ENCODE measurements around the gene SUCLG1. TPM values are rescaled to one million over a fixed set of nuclear protein-coding genes. Genes with fewer than 3 reads are reported as not detected.
A peak's percentile ranks its signal among the peaks of the same experiment; 100 is the strongest.

SUCLG1 gene
- polyA plus RNA-seq, 1 donor (not counting 4 experiments of a cell fraction or from before 2014, with no cell fraction given), result 83.6 TPM

DNA sequence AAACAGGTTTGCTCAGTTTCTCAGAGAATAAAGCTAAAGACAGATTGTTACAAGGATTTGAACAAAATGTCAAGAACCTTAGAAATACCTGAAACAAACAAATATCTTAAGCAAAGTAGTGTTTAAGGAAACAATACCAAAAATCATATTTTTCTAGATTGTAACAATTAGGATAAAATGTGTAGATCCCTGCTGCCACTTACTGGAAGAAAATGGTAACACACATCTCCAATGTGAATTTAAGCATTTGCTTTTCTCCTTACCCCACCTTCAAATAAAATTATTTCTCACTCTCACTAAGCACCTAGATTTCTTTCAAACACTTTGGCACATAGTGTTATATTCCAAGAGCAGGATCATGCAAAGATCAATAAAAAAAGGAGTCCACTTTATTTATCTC lies 34.9 kb downstream of the SUCLG1 start:
- H3K27me3 ChIP-seq (ENCODE audit: control insufficient read depth, extremely low read depth, insufficient read depth, low read length), result no peaks in the 10 kb centered on the region
- H3K4me3 ChIP-seq (ENCODE audit: control insufficient read depth in 2 of 3, extremely low read depth in 1 of 3, insufficient read depth in 2 of 3, low read depth in 1 of 3, low read length in 3 of 3), result no peak overlapping the region
- DNase-seq (ENCODE audit: low read depth, low spot score) (no peak), FAIRE-seq (no peak)
- no peaks in the 10 kb centered on the region for H4K20me1 ChIP-seq (ENCODE audit: control insufficient read depth, extremely low read depth, insufficient read depth, low read length)
- no peaks in the 10 kb centered on the region for H3K9me1 ChIP-seq (ENCODE audit: control insufficient read depth, extremely low read depth, insufficient read depth, low read length)
- no peaks in the 10 kb centered on the region for H3K4me1 ChIP-seq (ENCODE audit: control insufficient read depth, extremely low read depth, insufficient read depth, low read length)
- H2AFZ ChIP-seq (ENCODE audit: control insufficient read depth, low read length), result no peak overlapping the region
- H3K36me3 ChIP-seq (ENCODE audit: control insufficient read depth in 2 of 2, extremely low read depth in 1 of 2, insufficient read depth in 2 of 2, low read length in 2 of 2), result peaks cover 3 to 5% of the 10 kb centered on the region in 2 experiments
- H3K4me2 ChIP-seq (ENCODE audit: control insufficient read depth, extremely low read depth, insufficient read depth, low read depth, low read length), result no peak overlapping the region
- no peak overlapping the region for H3K27ac ChIP-seq (ENCODE audit: control insufficient read depth, insufficient read depth, low read length)
- no peaks in the 10 kb centered on the region for H3K9me3 ChIP-seq (ENCODE audit: control insufficient read depth, low read depth, low read length)
- dilution Hi-C loops (cut with MboI; ENCODE audit: extremely low pct_ligation_motif_present, low sequenced_read_pairs), result no loop called here
- TF ChIP-seq, protein P1, sequence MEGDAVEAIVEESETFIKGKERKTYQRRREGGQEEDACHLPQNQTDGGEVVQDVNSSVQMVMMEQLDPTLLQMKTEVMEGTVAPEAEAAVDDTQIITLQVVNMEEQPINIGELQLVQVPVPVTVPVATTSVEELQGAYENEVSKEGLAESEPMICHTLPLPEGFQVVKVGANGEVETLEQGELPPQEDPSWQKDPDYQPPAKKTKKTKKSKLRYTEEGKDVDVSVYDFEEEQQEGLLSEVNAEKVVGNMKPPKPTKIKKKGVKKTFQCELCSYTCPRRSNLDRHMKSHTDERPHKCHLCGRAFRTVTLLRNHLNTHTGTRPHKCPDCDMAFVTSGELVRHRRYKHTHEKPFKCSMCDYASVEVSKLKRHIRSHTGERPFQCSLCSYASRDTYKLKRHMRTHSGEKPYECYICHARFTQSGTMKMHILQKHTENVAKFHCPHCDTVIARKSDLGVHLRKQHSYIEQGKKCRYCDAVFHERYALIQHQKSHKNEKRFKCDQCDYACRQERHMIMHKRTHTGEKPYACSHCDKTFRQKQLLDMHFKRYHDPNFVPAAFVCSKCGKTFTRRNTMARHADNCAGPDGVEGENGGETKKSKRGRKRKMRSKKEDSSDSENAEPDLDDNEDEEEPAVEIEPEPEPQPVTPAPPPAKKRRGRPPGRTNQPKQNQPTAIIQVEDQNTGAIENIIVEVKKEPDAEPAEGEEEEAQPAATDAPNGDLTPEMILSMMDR (optimal IDR thresholded peaks at IDR 0.05 in 1 of 3, IDR thresholded peaks at IDR 0.05 in 1 of 3, conservative IDR thresholded peaks at IDR 0.05 in 1 of 3; ENCODE audit: extremely low read depth in 1 of 3, insufficient read depth in 2 of 3, low read length in 3 of 3), result peak in 2 of 3 experiments; percentile 35 to 40
- TF ChIP-seq EZH2 (IDR thresholded peaks at IDR 0.05; ENCODE audit: low read length), result no peak
- no peaks in the 10 kb centered on the region for H3K79me2 ChIP-seq (ENCODE audit: control insufficient read depth, insufficient read depth, low read length)
- H3K9ac ChIP-seq (ENCODE audit: control insufficient read depth, extremely low read depth, insufficient read depth, low read length), result no peak overlapping the region

DNA sequence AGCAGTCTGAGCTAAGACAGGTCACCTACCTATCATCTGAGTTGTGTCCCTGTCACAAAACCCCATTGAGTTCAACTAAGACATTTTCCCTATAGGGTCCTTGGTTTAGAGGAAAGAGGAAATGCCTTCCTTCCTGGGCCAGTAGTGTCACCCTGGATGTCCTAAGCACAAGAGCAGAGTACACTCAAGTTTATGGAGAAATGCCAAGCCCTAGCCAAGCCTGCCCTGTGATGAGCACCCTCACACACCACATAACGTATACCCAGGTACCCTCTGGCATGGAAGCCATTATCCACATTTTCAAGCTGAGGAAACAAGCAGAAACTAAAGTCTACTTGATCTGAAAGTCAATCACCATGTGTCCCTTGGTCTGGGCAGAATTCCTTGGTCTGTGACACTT lies 37.3 kb downstream of the SUCLG1 start:
- TF ChIP-seq, protein P1 (optimal IDR thresholded peaks at IDR 0.05 in 1 of 3, IDR thresholded peaks at IDR 0.05 in 1 of 3, conservative IDR thresholded peaks at IDR 0.05 in 1 of 3; ENCODE audit: extremely low read depth in 1 of 3, insufficient read depth in 2 of 3, low read length in 3 of 3), result no peak
- TF ChIP-seq EZH2 (IDR thresholded peaks at IDR 0.05; ENCODE audit: low read length), result no peak
- H3K36me3 ChIP-seq (ENCODE audit: control insufficient read depth in 2 of 2, extremely low read depth in 1 of 2, insufficient read depth in 2 of 2, low read length in 2 of 2), result peaks cover 2 to 5% of the 10 kb centered on the region in 2 experiments
- no peak overlapping the region for H3K27ac ChIP-seq (ENCODE audit: control insufficient read depth, insufficient read depth, low read length)
- no peaks in the 10 kb centered on the region for H3K9me1 ChIP-seq (ENCODE audit: control insufficient read depth, extremely low read depth, insufficient read depth, low read length)
- H2AFZ ChIP-seq (ENCODE audit: control insufficient read depth, low read length), result no peak overlapping the region
- no peak overlapping the region for H3K4me3 ChIP-seq (ENCODE audit: control insufficient read depth in 2 of 3, extremely low read depth in 1 of 3, insufficient read depth in 2 of 3, low read depth in 1 of 3, low read length in 3 of 3)
- no peak for DNase-seq (ENCODE audit: low read depth, low spot score)
- no peaks in the 10 kb centered on the region for H3K27me3 ChIP-seq (ENCODE audit: control insufficient read depth, extremely low read depth, insufficient read depth, low read length)
- H3K9ac ChIP-seq (ENCODE audit: control insufficient read depth, extremely low read depth, insufficient read depth, low read length), result no peak overlapping the region
- H3K9me3 ChIP-seq (ENCODE audit: control insufficient read depth, low read depth, low read length), result no peaks in the 10 kb centered on the region
- no peak overlapping the region for H3K4me2 ChIP-seq (ENCODE audit: control insufficient read depth, extremely low read depth, insufficient read depth, low read depth, low read length)
- H3K4me1 ChIP-seq (ENCODE audit: control insufficient read depth, extremely low read depth, insufficient read depth, low read length), result peaks cover 5% of the 10 kb centered on the region
- no peak for FAIRE-seq
- no peaks in the 10 kb centered on the region for H3K79me2 ChIP-seq (ENCODE audit: control insufficient read depth, insufficient read depth, low read length)
- no peaks in the 10 kb centered on the region for H4K20me1 ChIP-seq (ENCODE audit: control insufficient read depth, extremely low read depth, insufficient read depth, low read length)
- dilution Hi-C loops (cut with MboI; ENCODE audit: extremely low pct_ligation_motif_present, low sequenced_read_pairs), result no loop called here
